Thyroid gland (tissue), 4 donors: ENCODE measurements around the gene COL17A1.

ENCODE experiments used
- POLR2A ChIP-seq, 2 donors: fragments of 450-650 bp; IDR thresholded peaks; one replicate each; pipeline ENCODE4 v1.6.1; 2017; ENCODE audit warnings: antibody characterized with exemption in 2 of 2, mild to moderate bottlenecking in 2 of 2, moderate library complexity in 1 of 2
- TF ChIP-seq, protein P1 (sequence below), 6 experiments: fragments of 200-600 bp in 3 of 6; fragments of 450-650 bp in 3 of 6; sonication (generic) in 3 of 6; IDR thresholded peaks; one replicate each; pipeline ENCODE4 v1.5.1; 2016 to 2019; ENCODE audit warnings: antibody characterized with exemption in 6 of 6, mild to moderate bottlenecking in 2 of 6, inconsistent platforms in 1 of 6, moderate library complexity in 1 of 6

DNA sequence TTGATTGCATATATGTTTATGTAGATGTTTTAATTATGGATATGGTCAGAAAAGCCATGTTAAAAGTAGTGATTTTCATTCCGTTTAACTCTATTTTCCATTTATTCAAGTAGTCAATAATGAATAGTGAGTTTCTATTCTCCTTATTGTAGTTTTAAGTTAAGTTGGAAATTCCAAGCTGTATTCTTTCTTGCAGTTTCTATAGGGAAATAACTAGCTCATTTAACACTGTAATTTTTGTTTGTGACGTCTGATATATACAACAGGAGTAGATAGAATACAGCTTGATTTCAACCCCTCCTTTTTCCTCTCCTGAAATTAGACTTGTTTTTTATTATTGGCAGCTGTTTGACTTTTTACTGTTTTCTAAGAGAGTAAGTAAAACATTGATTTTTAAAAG, 71.5 kb downstream of the COL17A1 start:
- TF ChIP-seq, protein P1, sequence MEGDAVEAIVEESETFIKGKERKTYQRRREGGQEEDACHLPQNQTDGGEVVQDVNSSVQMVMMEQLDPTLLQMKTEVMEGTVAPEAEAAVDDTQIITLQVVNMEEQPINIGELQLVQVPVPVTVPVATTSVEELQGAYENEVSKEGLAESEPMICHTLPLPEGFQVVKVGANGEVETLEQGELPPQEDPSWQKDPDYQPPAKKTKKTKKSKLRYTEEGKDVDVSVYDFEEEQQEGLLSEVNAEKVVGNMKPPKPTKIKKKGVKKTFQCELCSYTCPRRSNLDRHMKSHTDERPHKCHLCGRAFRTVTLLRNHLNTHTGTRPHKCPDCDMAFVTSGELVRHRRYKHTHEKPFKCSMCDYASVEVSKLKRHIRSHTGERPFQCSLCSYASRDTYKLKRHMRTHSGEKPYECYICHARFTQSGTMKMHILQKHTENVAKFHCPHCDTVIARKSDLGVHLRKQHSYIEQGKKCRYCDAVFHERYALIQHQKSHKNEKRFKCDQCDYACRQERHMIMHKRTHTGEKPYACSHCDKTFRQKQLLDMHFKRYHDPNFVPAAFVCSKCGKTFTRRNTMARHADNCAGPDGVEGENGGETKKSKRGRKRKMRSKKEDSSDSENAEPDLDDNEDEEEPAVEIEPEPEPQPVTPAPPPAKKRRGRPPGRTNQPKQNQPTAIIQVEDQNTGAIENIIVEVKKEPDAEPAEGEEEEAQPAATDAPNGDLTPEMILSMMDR (IDR thresholded peaks at IDR 0.05), result no peak
- no peak for TF ChIP-seq POLR2A (IDR thresholded peaks at IDR 0.05)
